ENCODE results near the gene ARSD. TPM values are rescaled to one million over a fixed set of nuclear protein-coding genes. Genes with fewer than 3 reads are reported as not detected.

Gene ARSD
- total RNA-seq, 1 donor from 2014 or later, result 19.8 TPM

DNA sequence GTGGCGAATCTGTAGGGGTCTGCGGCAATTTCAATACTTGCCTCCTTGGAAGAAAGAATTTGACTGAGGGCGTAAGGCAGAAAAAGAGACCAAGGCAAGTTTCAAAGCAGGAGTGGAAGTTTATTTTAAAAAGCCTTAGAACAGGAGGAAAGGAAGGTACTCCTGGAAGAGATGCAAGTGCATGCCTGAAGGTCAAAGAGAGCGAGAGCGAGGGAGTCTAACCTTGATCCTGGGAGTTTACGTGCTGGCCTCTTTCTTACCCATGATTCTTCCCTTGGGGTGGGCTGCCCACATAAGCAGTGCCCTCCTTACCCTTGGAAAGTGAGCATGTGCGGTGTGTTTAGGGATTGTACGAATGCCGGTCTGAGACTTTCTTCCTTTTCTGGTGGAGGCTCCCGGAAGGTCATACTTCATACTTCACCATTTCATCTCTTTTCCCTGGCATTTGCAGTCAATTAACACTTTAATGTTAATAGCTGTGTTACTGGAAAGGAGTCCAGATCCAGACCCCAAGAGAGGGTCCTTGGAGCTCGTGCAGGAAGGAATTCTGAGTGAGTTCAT lies 40.0 kb downstream of the ARSD start:
- no peak for DNase-seq (ENCODE audit: low spot score)
- Mint-ChIP-seq H3K9me3 (ENCODE audit: unreplicated experiment) (no peaks in the 10 kb centered on the region), H3K36me3 (ENCODE audit: low read depth, unreplicated experiment) (no peaks in the 10 kb centered on the region), H3K27me3 (ENCODE audit: unreplicated experiment) (no peaks in the 10 kb centered on the region), H3K4me1 (ENCODE audit: unreplicated experiment) (peaks cover 4% of the 10 kb centered on the region), H3K4me3 (ENCODE audit: unreplicated experiment) (no peak overlapping the region), H3K27ac (ENCODE audit: unreplicated experiment) (no peak overlapping the region)
- TF ChIP-seq, protein P1, sequence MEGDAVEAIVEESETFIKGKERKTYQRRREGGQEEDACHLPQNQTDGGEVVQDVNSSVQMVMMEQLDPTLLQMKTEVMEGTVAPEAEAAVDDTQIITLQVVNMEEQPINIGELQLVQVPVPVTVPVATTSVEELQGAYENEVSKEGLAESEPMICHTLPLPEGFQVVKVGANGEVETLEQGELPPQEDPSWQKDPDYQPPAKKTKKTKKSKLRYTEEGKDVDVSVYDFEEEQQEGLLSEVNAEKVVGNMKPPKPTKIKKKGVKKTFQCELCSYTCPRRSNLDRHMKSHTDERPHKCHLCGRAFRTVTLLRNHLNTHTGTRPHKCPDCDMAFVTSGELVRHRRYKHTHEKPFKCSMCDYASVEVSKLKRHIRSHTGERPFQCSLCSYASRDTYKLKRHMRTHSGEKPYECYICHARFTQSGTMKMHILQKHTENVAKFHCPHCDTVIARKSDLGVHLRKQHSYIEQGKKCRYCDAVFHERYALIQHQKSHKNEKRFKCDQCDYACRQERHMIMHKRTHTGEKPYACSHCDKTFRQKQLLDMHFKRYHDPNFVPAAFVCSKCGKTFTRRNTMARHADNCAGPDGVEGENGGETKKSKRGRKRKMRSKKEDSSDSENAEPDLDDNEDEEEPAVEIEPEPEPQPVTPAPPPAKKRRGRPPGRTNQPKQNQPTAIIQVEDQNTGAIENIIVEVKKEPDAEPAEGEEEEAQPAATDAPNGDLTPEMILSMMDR (IDR thresholded peaks at IDR 0.05; ENCODE audit: unreplicated experiment), result no peak

DNA sequence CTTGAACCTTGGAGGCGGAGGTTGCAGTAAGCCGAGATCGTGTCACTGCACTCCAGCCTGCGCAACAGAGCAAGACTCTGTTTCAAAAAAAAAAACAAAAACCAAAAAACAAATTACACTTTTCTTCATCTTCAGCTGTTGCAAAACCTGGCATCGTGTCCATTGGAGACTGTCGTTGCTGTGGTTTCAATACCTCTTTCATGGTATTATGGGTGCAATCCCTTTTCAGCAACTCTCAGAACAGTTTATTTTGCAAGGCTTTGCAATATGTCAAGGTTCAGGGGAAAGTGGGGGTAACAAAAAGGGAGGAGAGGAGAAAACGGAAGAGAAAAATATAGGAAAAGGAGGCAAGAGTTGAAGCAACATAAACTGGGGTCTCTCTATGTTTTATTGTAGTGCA lies 40.8 kb downstream of the ARSD start:
- Mint-ChIP-seq H3K4me1 (ENCODE audit: unreplicated experiment) (peaks cover 4% of the 10 kb centered on the region), H3K27me3 (ENCODE audit: unreplicated experiment) (no peaks in the 10 kb centered on the region), H3K27ac (ENCODE audit: unreplicated experiment) (no peak overlapping the region), H3K4me3 (ENCODE audit: unreplicated experiment) (no peak overlapping the region), H3K9me3 (ENCODE audit: unreplicated experiment) (no peaks in the 10 kb centered on the region), H3K36me3 (ENCODE audit: low read depth, unreplicated experiment) (no peaks in the 10 kb centered on the region)
- TF ChIP-seq, protein P1 (IDR thresholded peaks at IDR 0.05; ENCODE audit: unreplicated experiment), result no peak
- no peak for DNase-seq (ENCODE audit: low spot score)

DNA sequence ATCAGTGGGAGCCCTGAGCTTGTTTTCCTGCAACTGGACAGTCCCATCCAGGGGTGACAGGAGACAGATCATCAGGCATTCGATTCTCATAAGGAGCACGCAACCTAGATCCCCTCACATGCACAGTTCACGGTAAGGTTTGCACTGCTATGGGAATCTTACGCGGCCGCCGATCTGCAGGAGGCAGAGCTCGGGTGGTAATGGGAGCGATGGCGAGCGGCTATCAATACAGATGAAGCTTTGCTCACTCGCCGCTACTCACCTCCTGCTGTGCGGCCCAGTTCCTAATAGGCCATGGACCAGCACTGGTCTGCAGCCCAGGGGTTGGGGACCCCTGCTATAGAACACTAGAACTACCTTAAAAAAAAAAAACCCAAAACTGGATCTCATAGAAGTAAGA lies 45.4 kb downstream of the ARSD start:
- DNase-seq (ENCODE audit: low spot score), result no peak
- TF ChIP-seq, protein P1 (IDR thresholded peaks at IDR 0.05; ENCODE audit: unreplicated experiment), result no peak
- Mint-ChIP-seq H3K9me3 (ENCODE audit: unreplicated experiment) (no peaks in the 10 kb centered on the region), H3K4me3 (ENCODE audit: unreplicated experiment) (no peak overlapping the region), H3K27me3 (ENCODE audit: unreplicated experiment) (peaks cover 2% of the 10 kb centered on the region), H3K36me3 (ENCODE audit: low read depth, unreplicated experiment) (no peaks in the 10 kb centered on the region), H3K27ac (ENCODE audit: unreplicated experiment) (no peak overlapping the region), H3K4me1 (ENCODE audit: unreplicated experiment) (no peaks in the 10 kb centered on the region)

DNA sequence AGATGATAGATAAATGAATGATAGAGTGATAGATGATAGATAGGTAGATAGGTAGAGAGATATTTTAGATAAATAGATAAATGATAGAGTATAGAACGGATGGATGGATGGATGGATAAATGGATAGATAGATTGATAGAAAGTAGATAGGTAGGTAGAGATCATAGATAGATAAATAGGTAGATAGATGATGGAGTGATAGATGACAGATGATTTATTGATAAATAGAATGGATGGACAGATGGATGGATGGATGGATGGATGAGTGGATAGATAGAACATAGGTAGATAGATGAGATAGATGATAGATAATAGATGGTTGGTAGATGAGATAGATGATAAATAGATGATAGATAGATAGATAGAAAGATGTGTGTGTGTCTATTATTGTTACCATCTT lies 49.5 kb downstream of the ARSD start:
- peaks cover 5% of the 10 kb centered on the region for H3K36me3 Mint-ChIP-seq (ENCODE audit: low read depth, unreplicated experiment)
- no peak overlapping the region for H3K27ac Mint-ChIP-seq (ENCODE audit: unreplicated experiment)
- TF ChIP-seq, protein P1 (IDR thresholded peaks at IDR 0.05; ENCODE audit: unreplicated experiment), result no peak

DNA sequence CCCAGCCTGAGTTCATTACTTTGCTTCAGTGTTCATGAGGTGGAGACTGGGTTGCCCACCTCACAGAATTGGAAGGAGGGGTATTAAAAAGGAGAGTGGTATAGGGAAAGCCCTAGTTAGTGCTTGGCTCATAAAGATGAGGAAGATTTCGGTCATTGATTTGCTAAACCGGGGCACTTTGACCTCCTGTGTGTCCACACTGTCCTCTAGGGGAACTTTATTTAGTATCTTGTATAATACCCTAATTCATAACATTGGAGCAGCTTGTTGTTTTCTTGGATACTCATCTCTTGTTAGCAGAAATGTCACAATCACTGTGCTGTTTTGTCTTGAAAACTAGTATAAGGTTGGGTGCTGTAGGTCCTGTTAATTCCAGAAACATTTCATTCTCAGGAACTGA lies 50.6 kb downstream of the ARSD start:
- Mint-ChIP-seq H3K9me3 (ENCODE audit: unreplicated experiment) (no peaks in the 10 kb centered on the region), H3K4me1 (ENCODE audit: unreplicated experiment) (no peaks in the 10 kb centered on the region), H3K27me3 (ENCODE audit: unreplicated experiment) (peaks cover 2% of the 10 kb centered on the region), H3K27ac (ENCODE audit: unreplicated experiment) (no peak overlapping the region), H3K36me3 (ENCODE audit: low read depth, unreplicated experiment) (peaks cover 7% of the 10 kb centered on the region), H3K4me3 (ENCODE audit: unreplicated experiment) (no peak overlapping the region)
- DNase-seq (ENCODE audit: low spot score), result no peak
- TF ChIP-seq, protein P1 (IDR thresholded peaks at IDR 0.05; ENCODE audit: unreplicated experiment), result no peak

More for the DNA sequence above, 49.5 kb downstream of the ARSD start:
- Mint-ChIP-seq H3K27me3 (ENCODE audit: unreplicated experiment) (peaks cover 2% of the 10 kb centered on the region), H3K9me3 (ENCODE audit: unreplicated experiment) (no peaks in the 10 kb centered on the region), H3K4me1 (ENCODE audit: unreplicated experiment) (no peaks in the 10 kb centered on the region), H3K4me3 (ENCODE audit: unreplicated experiment) (no peak overlapping the region)
- no peak for DNase-seq (ENCODE audit: low spot score)

Measured in endothelial cell (in vitro differentiated cells).